Colon (tissue), 2 donors: ENCODE measurements around the gene MARVELD3.

ENCODE experiments used
- FAIRE-seq: peaks from 2 replicates; lab custom pipeline; 2012; peaks lifted over from hg19 to GRCh38; lab: Jason Lieb, UNC
- donor health status: control.
- donor health status: control.

Gene MARVELD3

DNA sequence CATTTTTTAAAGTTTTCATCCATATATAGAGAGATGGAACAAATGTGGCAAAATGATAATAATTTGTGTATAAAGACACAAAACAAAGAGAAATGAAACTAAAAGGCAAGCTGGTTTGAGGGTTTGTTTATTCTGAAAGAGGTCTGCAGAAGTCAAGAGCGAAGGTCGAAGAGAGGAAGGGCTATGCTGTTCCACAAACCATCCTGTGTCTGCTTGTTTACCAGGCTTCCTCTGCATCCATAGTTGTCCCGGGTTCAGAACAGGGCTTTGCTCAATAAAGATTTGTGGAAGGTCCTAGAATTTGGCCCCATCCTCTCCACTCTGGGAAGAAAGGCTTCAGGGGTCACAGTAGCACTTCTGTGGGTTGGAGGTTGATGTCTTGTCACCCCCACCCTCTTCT, 2.4 kb upstream of the MARVELD3 start:
- no peak for FAIRE-seq

DNA sequence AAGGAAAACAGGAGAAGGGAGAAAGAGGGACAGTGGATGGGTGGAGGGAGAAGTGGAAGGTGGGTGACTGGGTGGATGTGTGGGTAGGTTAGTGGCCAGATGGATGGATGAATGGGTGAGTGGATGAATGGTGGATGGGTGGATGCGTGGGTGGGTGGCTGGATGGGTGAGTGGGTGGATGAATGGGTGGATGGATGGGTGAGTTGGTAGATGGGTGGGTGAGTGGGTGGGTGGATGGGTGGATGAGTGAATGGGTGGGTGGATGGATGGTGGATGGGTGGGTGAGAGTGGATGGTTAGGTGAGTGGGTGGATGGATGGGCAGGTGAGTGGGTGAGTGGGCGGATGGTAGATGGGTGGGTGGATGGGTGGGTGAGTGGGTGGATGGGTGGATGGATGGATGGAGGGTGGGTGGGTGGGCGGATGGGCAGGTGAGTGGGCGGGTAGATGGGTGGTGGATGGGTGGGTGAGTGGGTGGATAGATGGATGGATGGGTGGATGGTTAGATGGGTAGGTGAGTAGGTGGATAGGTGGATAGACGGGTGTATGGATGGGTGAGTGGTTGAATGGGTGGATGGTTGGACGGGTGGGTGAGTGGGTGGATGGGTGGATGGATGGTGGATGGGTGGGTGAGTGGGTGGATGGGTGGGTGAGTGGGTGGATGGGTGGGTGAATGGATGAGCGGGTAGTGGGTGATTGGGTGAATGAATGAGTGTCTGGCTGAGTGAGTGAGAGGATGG, 702 bp upstream of the MARVELD3 start:
- no peak for FAIRE-seq

DNA sequence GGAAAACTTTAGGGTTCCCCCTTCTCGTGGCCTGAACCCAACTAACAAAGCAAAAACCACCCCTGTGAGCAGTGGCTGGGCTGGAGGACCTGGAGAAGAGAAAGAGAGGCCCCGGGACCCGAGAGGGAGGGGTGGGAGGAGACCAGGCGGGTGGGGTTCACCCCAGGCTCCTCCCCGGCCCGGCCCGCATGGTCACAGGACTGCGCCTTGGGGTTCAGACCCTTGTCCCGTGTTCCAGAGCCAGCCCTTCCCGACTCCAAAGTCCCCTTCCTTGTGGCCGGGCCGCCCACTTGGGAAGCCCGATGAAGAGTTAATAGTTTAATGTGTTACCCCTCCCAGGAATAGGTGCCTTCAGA, 852 bp downstream of the MARVELD3 start:
- no peak for FAIRE-seq

DNA sequence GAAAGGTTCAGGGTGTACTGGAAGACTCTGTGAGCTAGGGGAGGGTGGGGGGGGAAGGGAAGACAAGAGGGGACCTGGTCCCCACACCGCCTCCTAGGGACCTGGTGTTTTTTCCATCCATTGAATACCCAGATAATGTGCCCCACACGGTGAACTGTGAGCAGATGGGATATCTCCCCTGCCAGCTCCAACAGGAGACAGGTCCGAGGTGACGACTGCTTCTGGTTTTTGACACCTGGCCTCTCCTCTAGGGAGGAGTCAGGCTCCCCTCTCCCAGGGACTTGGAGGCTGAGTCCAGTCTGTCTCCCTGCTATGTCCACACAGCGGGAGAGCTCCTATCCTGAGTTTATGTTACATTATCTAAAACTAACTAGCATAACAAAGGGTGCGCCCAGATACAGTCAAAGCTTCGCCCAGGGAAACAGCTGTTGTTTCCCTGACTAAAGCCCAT, 1.8 kb downstream of the MARVELD3 start:
- FAIRE-seq, result no peak

DNA sequence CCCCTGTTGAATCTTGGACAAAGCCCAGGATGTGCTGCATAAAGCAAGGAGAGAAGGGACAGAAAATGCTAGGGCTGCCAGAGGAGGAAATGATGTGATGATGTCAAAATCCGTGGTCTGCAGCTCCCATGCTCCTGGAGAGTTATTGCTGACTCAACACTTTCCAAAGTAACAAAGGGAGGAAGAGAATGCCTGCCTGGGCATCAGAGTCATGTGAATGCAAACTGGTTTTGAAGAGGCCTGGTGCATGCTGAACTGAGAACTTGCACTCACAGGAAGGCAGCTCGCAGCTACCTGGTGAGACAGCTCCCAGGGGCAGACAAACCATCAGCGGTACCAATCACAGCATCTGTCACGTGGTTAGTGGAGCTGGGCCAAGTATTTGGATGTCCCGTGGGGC, 2.8 kb downstream of the MARVELD3 start:
- no peak for FAIRE-seq

- no peak for FAIRE-seq
These were observed 3.5 kb downstream of the MARVELD3 start for GRCh38 chr16:71629278-71630016.

GRCh38 chr16:71630808-71631207, 4.8 kb downstream of the MARVELD3 start:
- no peak for FAIRE-seq

- FAIRE-seq, result no peak
These were observed 5.8 kb downstream of the MARVELD3 start for GRCh38 chr16:71631776-71632175.

DNA sequence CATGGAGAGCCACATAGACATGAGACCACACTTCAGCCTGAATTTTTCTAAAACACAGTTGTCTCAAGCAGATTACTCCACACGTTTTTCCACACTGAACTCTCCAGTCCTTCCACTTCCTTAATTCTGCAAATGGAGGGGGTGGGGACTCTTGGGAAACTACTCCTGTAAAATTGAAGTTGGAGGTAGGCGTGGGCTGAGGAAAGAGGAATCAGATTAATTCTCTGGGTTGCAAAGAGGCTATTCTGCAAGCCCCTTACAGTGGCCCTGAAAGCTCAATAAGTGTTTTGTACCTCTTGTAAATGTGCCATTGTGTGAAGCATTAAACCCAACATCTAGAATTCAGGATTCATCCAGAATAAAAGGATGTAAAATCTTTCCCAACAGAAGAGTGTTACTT, 9.6 kb downstream of the MARVELD3 start:
- FAIRE-seq, result no peak

- no peak for FAIRE-seq
These were observed 11.4 kb downstream of the MARVELD3 start for GRCh38 chr16:71637398-71637797.

DNA sequence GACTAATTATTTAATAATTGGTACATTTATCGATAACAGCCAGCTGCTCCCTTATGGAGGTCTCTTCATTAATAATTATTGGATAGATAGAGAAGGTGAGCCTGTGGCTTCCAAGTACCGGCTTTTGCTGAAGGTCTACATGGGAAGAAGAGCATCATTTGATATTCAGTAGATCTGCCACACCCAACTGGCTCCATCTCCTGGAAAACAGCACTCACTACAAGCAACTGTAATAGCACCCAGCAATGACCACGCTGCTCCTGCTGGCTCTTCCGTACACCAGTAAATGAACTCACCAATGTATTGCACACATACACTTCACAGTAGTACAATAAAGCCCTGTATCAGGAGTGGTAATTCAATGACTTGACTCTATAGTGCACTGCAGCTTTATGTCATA, 19.5 kb downstream of the MARVELD3 start:
- FAIRE-seq, result no peak

DNA sequence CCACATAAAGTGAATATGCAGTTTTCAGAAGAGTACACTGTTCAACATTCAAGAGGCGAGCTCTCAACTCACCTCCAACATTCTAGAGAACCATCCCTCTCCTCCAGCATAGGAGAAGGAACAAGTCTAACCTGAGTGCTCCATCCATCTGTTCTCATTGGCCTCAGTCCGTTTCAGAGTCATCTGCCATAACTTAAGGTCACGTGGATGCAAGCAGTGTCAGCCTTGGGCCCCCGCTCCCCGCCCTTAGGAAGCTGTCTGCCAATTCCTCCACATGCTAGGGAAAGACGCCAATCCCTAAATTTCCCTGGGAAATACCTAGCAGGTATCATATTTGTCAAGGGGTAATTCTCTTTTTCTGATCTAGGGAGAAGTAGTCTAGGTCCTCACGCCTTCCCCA, 21.4 kb downstream of the MARVELD3 start:
- FAIRE-seq, result no peak

DNA sequence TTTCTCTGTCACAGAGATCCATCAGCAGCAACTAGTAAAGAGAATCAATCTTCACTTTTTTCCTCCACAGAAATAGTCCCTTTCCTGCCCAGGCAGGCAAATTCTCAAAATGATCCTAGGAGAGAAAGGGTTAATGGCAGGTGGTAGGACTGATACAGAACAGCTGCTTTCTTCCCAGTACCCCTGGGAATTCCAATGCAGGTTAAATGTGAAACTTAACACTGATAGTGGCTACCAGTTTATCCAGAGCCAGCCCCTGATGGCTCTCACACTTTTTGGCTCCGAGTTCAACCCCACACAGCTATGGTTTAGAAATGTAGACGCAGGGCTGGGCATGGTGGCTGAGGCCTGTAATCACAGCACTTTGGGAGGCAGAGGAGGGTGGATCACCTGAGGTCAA, 22.2 kb downstream of the MARVELD3 start:
- no peak for FAIRE-seq

- no peak for FAIRE-seq
These were observed 22.9 kb downstream of the MARVELD3 start for GRCh38 chr16:71648921-71649320.

- no peak for FAIRE-seq
These were observed 23.7 kb downstream of the MARVELD3 start for GRCh38 chr16:71649704-71650103.

GRCh38 chr16:71658771-71659170, 32.8 kb downstream of the MARVELD3 start:
- no peak for FAIRE-seq

DNA sequence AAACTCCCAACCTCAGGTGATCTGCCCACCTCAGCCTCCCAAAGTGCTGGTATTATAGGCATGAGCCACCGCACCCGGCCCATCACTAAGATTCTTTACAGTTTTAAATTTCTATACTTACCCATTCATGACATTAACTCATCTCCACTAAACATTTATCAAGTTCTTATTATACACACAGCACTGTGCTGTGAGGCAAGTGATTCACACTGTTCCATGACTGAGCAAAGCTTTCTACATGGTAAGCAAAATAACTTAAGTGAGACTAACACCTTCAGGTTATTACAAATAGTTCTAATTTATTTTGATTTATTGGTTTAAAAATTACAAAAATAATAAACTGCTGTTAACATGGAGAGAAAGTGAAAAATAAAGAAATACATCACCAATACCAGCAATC, 33.5 kb downstream of the MARVELD3 start:
- no peak for FAIRE-seq

DNA sequence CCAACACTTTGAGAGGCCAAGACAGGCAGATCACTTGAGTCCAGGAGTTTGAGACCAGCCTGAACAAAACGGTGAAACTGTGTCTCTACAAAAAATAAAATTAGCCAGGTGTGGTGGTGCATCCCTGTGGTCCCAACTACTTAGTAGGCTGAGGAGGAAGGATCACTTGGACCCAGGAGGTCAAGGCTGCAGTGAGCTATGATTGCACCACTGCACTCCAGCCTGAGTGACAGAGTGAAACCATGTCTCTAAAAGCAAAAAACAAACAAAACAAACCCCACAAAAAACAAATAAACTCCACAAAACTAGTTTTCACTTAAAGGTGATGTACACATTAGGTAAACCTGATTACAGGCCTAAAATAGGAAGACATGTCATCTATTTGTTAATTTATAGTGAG, 40.3 kb downstream of the MARVELD3 start:
- FAIRE-seq, result no peak

GRCh38 chr16:71666928-71667707, 41.1 kb downstream of the MARVELD3 start:
- FAIRE-seq, result no peak

DNA sequence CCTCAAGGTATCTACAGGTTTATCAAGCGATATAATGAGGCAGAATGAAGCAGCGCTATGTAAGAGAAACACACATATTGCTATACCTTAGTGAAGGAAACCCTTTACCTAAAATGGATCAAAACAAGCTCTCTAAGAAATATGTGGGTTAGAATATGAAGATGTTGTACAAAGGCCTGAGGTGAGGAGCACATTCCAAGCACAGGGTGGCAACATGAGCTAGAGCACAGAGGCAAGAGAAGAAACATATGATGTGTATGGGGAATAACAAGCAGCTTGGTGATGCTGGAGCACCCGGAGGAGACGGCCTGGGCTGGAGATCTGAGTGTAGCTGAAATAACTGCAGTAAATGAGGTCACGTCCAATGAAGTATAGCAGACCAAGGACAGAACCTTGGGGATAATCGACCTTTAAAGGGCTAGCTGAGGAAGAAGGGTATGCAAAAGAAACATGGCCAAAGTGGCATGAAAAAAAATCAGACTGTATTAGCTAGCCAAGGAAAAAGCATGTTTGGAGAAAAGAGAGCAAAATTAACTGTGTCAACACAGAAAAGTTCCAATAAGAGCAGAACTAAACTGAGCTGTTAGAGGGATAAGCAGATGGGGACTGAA, 44.0 kb downstream of the MARVELD3 start:
- FAIRE-seq, result no peak

DNA sequence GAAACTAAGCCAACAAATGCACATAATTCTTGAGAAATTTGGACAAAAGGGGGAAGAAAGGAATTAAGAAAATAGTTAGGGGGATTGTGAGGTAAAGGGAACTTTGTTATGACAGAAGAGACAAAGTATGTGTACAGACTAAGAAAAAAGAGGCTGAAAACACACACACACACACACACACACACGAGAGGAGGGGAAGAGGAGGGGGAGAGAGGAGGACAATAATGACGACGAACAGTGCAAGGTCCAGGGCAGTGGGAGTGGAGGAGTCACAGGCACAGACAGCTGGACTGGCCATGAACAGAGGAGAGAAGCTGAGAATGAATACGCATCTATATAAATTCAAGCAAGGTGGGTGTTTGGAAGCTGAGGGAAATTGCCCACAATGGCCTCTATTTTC, 44.6 kb downstream of the MARVELD3 start:
- no peak for FAIRE-seq

DNA sequence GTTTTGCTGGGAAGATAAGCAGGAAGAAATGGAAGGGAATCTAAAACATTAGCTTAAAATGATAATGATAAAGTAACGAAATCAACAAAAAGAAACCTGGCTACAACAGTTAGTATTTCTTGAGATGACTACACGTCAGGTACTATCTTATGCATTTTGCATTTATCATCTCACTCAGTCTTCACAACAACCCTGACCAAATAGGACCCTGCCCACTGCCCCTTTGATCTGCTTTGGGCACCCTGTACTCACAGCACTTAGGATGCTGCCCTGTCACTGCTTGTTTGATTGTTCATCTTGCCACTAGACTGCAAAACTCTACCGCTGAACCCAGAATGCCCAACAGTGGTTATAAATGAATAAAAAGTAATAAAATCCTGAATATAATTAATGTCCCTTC, 45.2 kb downstream of the MARVELD3 start:
- FAIRE-seq, result no peak

GRCh38 chr16:71672125-71672524, 46.1 kb downstream of the MARVELD3 start:
- FAIRE-seq, result no peak
